GM06990 (cell line): ENCODE data around the gene CBL.
A peak's percentile ranks its signal among the peaks of the same experiment; 100 is the strongest.

Experiments used
- DNase-seq: peaks from one replicate; pipeline ENCODE4 v3.0.0-alpha.2; 2011; ENCODE audit not compliant: insufficient read length; ENCODE audit errors: extremely low read depth
- H3K27me3 ChIP-seq: replicated peaks from 2 replicates; pipeline ENCODE4 v1.6.0; 2011; ENCODE audit warnings: low read length; ENCODE audit not compliant: control insufficient read depth, insufficient read depth
- H3K36me3 ChIP-seq: 2 replicates; pipeline ENCODE4 v1.5.1; 2011; ENCODE audit warnings: low read length; ENCODE audit not compliant: control insufficient read depth, insufficient read depth
- H3K4me3 ChIP-seq: replicated peaks from 2 replicates; pipeline ENCODE4 v1.5.1; 2011; ENCODE audit warnings: low read depth, mild to moderate bottlenecking, control low read depth, low read length
- TF ChIP-seq, protein P1 (sequence below): IDR thresholded peaks from 2 replicates; pipeline ENCODE4 v1.5.1; 2011; ENCODE audit warnings: low read length, control low read depth, mild to moderate bottlenecking, inconsistent platforms; ENCODE audit not compliant: insufficient read depth, poor library complexity, severe bottlenecking

Gene CBL

DNA sequence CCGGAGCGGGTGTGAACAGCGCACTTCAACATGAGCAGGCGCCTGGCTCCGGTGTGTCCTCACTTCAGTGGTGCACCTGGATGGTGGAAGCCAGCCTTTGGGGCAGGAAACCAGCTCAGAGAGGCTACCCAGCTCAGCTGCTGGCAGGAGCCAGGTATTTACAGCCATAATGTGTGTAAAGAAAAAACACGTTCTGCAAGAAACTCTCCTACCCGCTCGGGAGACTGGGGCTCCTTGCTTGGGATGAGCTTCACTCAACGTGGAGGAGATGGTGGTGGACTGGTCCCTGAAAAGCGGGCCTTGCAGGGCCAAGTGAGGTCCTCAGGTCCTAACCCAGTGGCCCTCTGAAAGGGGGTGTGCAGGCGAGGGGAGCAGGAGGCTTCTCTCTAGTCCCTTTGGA lies 103.3 kb downstream of the CBL start:
- H3K36me3 ChIP-seq, result peaks cover 24% of the 10 kb centered on the region

DNA sequence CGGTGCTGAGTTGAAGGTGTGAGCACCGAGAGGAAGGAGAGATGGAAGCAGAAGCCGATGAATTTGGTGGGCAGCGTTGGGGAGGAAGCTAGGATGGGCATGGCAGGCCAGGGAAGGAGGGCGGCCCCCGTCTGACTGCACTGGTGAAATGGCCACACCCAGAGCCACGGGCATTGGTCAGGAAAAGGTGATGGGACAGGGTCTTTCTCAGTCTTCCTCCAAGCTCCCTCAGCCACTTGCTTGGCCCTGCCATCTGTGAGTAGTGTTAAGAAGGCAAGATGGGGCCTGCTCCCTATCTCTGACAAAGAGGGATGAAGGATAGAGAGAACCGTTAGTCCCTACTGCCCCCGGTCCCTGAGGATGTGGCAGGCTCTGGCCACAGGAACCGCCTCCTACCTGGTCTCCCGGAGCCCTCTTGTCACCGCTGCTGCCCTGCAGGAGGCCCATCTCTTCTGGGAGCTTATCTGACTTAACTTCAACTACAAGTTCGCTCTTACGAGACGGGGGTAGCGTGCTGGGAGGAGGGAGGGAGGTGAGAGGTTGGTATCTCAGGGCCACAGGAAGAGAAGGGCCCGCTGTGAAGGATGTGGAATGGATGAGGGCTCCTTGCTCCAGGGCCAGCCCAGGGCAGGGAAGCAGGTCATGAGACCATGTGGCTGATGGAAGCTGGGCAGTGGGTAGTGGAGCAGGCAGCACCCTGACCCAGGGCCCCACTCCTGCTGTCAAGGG lies 104.0 kb downstream of the CBL start:
- TF ChIP-seq, protein P1, sequence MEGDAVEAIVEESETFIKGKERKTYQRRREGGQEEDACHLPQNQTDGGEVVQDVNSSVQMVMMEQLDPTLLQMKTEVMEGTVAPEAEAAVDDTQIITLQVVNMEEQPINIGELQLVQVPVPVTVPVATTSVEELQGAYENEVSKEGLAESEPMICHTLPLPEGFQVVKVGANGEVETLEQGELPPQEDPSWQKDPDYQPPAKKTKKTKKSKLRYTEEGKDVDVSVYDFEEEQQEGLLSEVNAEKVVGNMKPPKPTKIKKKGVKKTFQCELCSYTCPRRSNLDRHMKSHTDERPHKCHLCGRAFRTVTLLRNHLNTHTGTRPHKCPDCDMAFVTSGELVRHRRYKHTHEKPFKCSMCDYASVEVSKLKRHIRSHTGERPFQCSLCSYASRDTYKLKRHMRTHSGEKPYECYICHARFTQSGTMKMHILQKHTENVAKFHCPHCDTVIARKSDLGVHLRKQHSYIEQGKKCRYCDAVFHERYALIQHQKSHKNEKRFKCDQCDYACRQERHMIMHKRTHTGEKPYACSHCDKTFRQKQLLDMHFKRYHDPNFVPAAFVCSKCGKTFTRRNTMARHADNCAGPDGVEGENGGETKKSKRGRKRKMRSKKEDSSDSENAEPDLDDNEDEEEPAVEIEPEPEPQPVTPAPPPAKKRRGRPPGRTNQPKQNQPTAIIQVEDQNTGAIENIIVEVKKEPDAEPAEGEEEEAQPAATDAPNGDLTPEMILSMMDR, result no peak
- DNase-seq, result no peak
- Histone ChIP-seq H3K4me3 (no peak overlapping the region), H3K36me3 (peaks cover 24% of the 10 kb centered on the region), H3K27me3 (no peaks in the 10 kb centered on the region)

More for the DNA sequence above, 103.3 kb downstream of the CBL start:
- DNase-seq, result no peak
- TF ChIP-seq, protein P1, result no peak
- Histone ChIP-seq H3K27me3 (no peaks in the 10 kb centered on the region), H3K4me3 (no peak overlapping the region)

DNA sequence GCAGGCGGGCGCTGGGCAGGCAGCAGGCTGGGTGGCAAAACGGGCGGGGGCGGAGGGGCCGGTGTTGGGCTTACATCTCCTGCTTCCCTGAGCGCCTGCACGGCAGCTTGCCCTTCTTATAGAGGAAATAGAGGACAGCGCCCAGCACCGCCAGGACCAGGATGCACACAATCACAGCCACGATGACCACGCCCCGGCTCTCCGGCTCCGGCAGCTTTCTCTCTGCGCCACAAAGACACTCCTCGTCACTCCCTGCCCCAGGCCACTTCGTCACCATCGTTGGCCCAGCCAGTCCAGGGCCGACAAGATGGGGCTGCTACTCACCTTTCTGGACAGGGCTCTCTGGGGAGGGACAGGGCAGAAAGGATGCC lies 104.5 kb downstream of the CBL start:
- DNase-seq, result peak; percentile 9
- peaks cover 24% of the 10 kb centered on the region for H3K36me3 ChIP-seq
- TF ChIP-seq, protein P1, result no peak
- H3K27me3 ChIP-seq, result no peaks in the 10 kb centered on the region
- H3K4me3 ChIP-seq, result no peak overlapping the region

DNA sequence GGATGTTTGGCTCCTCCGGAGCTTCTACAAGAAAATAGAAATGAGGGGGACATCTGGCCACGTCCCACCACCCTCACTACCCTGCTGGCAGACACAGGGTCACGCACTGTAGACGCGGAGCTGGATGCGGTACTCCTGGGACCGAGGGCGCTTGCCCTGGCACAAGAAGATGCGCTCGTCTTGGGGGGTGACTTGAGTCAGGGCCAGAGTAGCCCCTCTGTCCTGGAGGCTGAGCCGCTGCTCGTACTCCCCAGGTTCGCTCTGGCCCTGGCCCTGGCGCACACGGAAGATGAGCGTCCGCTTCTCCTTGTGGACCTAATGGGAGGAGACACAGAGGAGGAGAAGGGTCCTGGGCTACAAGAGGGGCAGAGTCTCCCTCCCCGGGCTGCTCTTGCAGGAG lies 108.6 kb downstream of the CBL start:
- Histone ChIP-seq H3K4me3 (no peak overlapping the region; the same call in 1 of the 2 replicates), H3K27me3 (no peaks in the 10 kb centered on the region), H3K36me3 (peaks cover 8% of the 10 kb centered on the region)
- no peak for DNase-seq
- TF ChIP-seq, protein P1, result no peak

DNA sequence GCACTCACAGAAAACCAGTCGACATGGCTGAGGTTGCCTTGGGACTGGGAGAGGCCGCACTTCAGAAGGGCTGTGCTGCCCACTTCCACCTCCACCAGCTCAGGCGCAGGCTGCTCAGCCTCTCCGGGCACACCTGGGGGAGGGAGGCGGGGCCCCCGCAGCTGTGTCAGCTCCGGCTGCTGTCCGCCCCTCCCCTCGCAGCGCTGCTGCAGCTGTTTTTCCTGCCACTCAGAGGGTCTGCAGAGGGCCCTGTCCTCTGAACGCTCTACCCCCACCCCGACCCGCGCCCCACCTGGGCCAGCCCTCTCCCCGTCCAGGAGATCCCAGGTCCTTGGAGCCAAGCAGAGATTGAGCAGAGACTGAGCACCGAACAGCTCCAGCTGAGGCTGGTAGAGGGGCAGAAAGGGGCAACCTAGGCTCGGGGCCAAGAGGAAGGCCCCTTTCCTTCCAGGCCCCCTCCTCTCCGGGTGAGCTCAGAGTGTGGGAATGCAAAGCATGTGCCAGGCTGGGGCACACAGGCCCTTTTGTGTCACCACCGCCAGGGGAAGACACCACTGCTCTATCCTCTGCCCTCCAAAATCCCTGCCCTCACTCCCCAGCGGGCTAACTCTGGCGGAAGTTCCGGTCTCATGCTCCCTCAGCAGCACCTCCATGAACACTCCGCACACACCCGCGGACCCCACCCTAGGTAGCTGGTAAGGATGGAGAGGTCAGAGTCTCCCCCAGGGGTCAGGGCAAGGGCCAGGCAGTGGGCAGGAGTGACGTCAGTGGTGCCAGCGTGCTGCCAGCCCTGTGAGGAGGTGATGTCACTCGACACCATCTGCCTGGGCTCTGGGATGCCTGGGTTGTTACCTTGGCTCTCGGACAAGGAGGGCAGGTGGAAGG lies 109.2 kb downstream of the CBL start:
- Histone ChIP-seq H3K36me3 (peaks cover 5% of the 10 kb centered on the region), H3K4me3 (peak overlapping the region; percentile 75), H3K27me3 (no peaks in the 10 kb centered on the region)
- DNase-seq, result peak; percentile 55
- TF ChIP-seq, protein P1, result peak; percentile 10
